GM21515 (cell line): ENCODE results near the gene PRKCH.

Experiments
- ATAC-seq: cut with Tn5 transposase; IDR thresholded peaks from one replicate; pipeline ENCODE4 v1.9.1; 2021; ENCODE audit not compliant: unreplicated experiment

Gene PRKCH

GRCh38 chr14:61362072-61362750 lies 40.8 kb downstream of the PRKCH start:
- ATAC-seq: no peak

- no peak for ATAC-seq
Observed at GRCh38 chr14:61364243-61364642, 42.9 kb downstream of the PRKCH start.

GRCh38 chr14:61365667-61366212 lies 44.4 kb downstream of the PRKCH start:
- no peak for ATAC-seq

DNA sequence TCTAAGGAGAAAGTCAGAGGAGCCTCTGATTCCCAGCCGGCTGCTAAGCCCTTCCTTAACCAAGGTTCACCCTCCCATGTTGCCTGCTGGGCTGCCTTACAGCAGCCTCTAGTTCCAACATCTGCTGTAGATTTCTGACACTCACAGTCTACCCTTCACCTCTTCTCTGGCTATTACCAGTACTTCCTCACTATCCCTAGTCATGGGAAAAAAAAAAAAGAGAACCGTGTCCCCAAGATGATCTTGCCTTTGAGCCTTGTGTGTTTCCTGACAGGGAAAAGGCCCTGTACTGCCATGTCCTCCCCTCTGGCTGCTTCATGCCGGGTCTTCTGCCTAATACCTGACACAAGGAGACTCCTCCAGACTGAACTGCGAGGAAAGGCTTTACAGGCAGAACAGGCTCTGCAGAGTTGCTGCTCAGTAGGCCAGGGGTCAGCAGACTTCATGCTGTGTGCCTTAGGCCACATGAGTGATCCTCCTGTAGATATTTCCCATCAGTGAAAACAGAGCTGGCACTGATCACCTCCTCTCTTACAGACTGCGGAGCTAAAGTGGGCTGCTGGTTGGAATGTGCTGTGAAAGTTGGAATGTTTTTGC lies 46.8 kb downstream of the PRKCH start:
- ATAC-seq: no peak

DNA sequence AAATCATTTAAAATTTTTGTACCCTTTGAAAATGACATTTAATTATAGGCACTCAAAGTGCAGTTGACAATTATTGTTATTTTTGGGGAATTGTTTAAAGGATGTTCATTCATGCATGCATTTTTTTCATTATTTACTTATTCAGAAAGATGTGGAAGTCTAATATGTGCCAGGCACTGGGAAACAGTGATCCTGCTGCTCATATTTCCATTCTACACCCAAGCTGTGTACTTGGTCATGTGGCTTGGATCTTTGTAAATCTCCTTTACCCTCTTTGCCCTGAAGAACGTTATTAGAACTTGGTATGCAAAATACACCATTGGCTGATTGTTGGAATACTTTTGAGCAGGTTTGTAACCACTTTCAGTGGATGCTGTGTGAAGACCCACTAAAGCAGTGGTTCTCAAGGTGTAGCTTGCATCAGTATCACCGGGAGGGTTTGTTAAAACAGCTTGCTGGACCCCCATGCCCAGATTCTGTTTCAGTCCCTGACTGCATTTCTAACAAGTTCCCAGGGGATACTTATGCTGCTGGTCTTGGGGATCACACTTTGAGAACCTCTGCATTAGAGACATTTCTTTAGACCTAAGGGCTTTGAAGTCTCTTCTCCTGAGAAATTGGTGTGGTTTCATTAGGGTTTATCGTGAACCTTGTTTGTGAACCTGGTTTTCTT lies 47.5 kb downstream of the PRKCH start:
- ATAC-seq: no peak

DNA sequence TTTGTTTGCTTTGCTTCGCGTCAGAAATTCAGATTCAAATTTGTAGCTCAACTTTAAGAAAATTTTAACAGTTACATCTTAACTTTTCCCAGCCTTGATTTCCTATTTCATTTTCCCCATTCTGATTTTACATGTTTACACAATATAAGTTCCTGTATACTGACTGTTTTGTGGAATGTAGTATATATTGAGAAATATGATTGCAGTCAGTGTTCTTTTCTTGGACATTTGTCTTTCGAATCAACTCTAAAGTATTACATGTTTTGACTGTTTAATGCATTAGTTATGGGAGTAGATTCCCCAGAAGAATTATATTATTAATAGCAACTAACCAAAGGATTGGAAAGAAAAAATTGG lies 48.1 kb downstream of the PRKCH start:
- no peak for ATAC-seq

GRCh38 chr14:61372379-61372778 lies 51.0 kb downstream of the PRKCH start:
- ATAC-seq: no peak

GRCh38 chr14:61372842-61373555 lies 51.6 kb downstream of the PRKCH start:
- no peak for ATAC-seq

DNA sequence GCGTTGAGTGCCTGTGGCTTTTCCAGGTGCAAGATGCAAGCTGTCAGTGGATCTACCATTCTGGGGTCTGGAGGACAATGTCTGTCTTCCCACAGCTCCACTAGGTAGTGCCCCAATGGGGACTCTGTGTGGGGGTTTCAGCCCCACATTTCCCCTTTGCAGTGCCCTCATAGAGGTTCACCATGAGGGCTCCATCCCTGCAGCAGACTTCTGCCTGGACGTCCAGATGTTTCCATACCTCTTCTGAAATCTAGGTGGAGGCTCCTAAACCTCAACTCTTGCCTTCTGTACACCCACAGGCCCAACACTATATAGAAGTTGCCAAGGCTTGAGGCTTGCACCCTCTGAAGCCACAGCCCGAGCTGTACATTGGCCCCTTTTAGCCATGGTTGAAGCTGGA lies 52.9 kb downstream of the PRKCH start:
- ATAC-seq: no peak

DNA sequence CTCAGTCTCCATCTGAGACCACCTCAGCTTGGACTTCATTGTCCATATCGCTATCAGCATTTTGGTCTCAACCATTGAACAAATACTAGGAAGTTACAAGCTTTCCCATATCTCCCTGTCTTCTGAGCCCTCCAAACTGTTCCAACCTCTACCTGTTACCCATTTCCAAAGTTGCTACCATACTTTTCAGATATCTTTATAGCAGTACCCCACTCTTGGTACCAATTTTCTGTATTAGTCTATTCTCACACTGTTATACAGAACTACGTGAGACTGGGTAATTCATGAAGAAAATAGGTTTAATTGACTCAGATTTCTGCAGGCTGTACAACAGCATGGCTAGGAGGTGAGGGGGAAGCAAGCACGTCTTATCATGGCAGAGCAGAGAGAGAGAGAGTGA lies 53.8 kb downstream of the PRKCH start:
- ATAC-seq: no peak

DNA sequence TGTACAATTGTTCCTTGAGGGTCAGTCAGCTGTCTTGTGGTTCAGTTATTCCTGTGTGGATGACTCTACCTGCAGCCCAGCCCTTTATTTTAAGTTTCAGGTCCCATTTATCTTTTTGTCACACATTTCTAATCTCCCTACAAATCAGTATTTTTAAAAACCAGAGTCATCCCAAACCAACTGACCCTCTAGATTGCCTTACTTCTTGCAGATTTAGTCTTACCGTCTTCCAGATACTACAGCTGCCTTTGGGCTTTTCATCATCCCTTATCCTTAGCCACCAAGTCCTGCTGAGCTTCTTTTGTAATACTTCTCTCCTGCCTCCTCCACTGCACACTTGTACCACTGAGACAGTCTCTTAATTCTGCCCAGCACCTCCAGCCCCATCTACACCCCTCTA lies 54.9 kb downstream of the PRKCH start:
- ATAC-seq: no peak

DNA sequence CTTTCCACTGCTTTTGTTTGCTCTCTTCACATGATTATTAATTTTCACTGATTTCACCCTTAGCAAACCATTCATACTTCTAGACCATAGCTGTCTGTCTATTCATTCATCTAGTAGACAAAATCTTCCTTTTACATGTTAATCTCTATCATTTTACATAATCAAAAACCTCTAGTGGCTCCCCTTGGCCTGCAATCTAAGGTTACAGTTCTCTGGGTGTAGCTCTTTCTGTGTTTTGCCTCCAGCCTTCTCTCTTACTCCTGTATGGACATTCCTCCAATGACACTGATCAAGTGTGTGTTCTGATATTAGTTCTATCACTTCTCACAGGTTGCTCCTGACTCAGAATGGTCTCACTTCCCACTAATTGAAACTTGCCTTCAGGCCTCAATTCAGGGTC lies 56.4 kb downstream of the PRKCH start:
- ATAC-seq: no peak

DNA sequence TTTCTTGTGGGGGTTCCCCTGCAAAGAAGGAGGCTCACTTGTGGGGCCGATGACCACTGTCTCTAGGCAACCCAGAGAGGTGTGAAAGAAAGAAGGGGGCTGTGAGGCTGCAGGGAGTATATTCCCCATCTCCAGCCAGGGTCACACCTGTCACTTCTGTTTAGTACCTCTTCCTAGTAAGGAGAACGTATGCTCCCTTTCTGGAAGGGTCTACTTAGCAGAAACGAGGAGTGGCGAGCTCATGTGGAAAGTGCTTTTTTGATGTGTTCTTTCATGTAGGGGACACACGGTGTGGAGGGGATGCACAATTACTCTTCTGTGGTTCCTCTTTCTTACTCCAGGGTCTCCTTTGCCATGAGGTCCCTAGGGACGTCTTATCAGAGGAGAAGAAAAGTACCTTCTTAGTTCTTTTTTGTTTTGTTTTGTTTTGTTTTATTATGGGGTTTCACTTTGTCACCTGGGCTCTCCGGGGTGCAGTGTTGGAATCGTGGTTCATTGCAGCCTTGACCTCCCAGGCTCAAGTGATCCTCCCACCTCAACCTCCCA lies 58.3 kb downstream of the PRKCH start:
- ATAC-seq: no peak

DNA sequence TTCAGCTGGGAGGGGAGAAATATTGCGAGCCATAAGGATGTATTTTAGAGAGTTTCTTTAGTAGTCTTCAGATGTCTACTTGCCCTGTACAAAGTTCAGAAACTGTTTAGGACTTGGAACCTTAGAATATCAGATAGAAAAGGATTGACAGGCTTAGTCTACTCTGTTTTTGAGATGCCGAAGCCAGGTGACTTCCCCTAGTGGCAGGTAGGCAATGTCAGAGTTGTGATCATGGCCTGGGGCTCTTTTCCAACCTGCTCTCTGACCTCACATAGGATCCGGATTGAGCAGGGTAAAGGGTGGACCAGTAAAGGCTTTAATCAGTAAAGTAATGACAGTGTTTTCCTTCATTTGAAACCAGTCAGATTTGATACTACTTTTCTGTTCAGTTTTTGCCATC lies 59.6 kb downstream of the PRKCH start:
- ATAC-seq: no peak

- ATAC-seq: no peak
Observed at GRCh38 chr14:61381553-61381952, 60.2 kb downstream of the PRKCH start.

- no peak for ATAC-seq
Observed at GRCh38 chr14:61382842-61383241, 61.5 kb downstream of the PRKCH start.

GRCh38 chr14:61385002-61385685 lies 63.8 kb downstream of the PRKCH start:
- ATAC-seq: no peak

DNA sequence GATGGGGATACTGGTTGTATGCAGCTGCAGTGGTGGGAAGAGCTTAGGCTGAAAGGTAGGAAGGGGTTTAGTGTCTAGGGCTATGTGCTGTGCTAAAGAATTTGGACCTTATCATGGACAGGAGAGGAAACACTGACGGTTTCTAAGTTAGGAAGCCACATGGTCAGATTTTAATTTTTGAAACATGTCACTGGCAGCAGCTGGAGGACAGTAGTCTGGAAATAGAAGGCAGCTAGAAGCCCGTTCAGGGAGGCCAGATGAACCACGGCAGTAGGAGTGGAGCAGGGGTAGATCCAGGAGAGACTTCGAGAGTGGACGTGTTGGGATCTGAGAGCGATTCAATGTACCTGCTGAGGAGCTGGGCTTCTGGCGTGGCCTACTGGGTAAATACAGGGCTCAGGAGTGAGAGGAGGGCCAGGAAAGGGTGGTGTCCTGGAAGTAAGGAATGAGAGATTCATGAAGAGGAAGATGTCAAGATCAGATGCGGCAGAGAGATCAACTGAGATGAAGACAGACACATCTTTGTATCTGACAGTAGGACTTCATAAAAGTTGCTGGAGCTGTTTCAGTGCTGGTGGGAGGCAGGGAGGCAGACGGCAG lies 64.9 kb downstream of the PRKCH start:
- no peak for ATAC-seq

DNA sequence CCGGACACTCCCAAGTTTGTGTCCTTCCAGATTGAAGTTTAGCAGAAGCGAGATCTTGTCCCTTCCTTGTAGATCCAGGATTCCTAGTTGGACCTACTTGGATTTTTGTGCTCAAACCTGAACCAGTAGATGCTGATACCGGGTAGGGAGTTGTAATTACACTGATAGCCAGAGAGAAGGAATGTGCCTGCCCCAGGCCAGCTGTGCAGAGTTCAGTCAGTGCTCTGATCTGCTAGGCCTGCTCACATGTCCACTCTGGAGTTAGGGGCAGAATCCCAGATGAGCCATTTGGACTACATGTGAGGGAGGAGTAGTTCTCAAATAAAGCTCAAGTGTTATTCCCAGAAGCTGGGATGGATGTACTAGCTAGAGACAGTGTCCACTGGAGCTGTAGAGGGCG lies 65.7 kb downstream of the PRKCH start:
- ATAC-seq: no peak

DNA sequence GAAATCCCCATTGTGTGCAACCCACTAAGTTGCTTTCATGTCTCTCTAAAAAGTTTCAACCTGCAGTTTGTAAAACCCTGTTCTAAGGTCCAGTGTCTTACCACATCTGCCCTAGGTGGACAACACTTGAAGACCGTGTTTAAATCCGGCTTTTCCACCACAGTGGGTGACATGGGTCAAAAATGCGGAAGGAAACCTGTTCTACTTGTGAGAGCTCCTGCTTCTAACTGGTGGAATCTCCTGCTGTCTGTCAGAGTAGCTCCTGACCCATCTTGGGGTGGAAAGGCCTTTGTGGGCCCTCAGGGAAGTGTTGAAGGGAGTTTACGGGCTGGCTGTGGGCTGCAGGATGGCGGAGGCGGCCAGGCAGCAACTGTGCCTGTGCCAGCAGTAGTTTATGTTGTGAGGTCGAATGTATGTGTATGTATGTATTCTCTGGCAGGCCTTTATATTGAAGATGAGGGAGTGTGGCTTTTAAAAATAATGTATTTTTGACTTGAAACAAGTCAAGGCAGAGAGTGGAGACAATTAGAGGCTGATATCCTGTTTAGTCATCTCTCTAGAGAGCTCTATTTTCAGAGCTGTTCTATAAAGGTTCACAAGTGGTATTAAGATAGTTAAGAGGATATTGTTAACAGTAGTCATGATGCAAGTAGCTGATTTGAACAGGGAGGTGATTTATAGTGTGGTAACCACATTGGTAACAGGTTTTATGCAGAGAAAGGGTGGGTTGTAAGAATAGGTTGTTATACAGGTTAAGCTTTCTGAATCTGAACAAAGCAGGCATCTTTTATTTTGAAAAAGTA lies 67.0 kb downstream of the PRKCH start:
- peak; percentile 53 for ATAC-seq
